HTR-8/SVneo (cell line): ENCODE data around the gene SCGB2B2.

ENCODE experiments used
- DNase-seq: peaks from one replicate; pipeline ENCODE4 v3.0.0; 2011; ENCODE audit warnings: low spot score, mixed read lengths; ENCODE audit not compliant: insufficient read length
- FAIRE-seq: peaks from 2 replicates; lab custom pipeline; 2011; peaks lifted over from hg19 to GRCh38; lab: Jason Lieb, UNC

SCGB2B2 gene

DNA sequence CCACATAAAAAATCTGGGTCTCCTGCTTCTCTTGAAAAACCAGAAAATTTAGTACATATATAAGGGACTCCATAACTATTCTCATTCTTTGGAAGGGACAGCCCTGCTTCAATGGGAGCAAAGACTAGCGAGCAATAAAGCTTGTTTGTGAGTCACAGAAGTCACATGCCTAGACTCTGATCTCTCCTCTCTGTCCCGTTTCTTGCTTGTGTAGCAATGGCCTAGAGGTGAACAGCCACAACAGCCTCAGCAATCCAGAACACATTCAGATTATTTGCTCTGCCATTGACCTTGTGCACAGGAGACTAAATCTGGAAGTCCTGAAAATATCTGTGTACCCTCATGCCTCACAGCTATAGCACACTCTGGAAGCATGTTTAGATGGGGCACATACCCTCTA is 43.2 kb downstream of the SCGB2B2 start:
- no peak for FAIRE-seq
- DNase-seq, result no peak
